Progenitor cell of endocrine pancreas (in vitro differentiated cells): ENCODE measurements around the gene CACNA1B. TPM values are rescaled to one million over a fixed set of nuclear protein-coding genes. Genes with fewer than 3 reads are reported as not detected.

Experiments
- DNase-seq: peaks from one replicate; pipeline ENCODE4 v3.0.0; 2021; ENCODE audit warnings: low spot score; ENCODE audit not compliant: unreplicated experiment
- H3K27ac Mint-ChIP-seq: 2 replicates; pipeline ENCODE4 v1.8.0; 2021; ENCODE audit warnings: mild to moderate bottlenecking, moderate library complexity, mixed read lengths
- H3K27me3 Mint-ChIP-seq: 2 replicates; pipeline ENCODE4 v1.8.0; 2021; ENCODE audit warnings: mixed read lengths
- H3K36me3 Mint-ChIP-seq: 2 replicates; pipeline ENCODE4 v1.8.0; 2022; ENCODE audit warnings: mixed read lengths; ENCODE audit not compliant: insufficient read depth
- H3K4me1 Mint-ChIP-seq: 2 replicates; pipeline ENCODE4 v1.8.0; 2021; ENCODE audit warnings: low read depth, mixed read lengths
- H3K4me3 Mint-ChIP-seq: 2 replicates; pipeline ENCODE4 v1.8.0; 2021; ENCODE audit warnings: low read depth, mild to moderate bottlenecking, moderate library complexity, mixed read lengths
- H3K9me3 Mint-ChIP-seq: 2 replicates; pipeline ENCODE4 v1.8.0; 2021; ENCODE audit warnings: low read depth, mixed read lengths
- CTCF ChIP-seq: fragments of 200-600 bp; sonication (generic); IDR thresholded peaks from one replicate; pipeline ENCODE4 v1.5.0; 2021; ENCODE audit warnings: antibody characterized with exemption, mild to moderate bottlenecking; ENCODE audit not compliant: unreplicated experiment
- total RNA-seq: library from RNA; stranded (reverse); gene quantifications from 2 replicates; pipeline ENCODE4 v1.2.1, GENCODE V29; 2021

The CACNA1B gene
- total RNA-seq, 1 donor from 2014 or later, result 2.4 TPM

GRCh38 chr9:137975936-137976565 is 98.5 kb downstream of the CACNA1B start:
- no peaks in the 10 kb centered on the region for H3K9me3 Mint-ChIP-seq
- H3K27ac Mint-ChIP-seq, result no peak overlapping the region
- no peaks in the 10 kb centered on the region for H3K4me1 Mint-ChIP-seq
- H3K36me3 Mint-ChIP-seq, result no peaks in the 10 kb centered on the region
- H3K4me3 Mint-ChIP-seq, result no peak overlapping the region
- no peak for TF ChIP-seq CTCF
- H3K27me3 Mint-ChIP-seq, result no peaks in the 10 kb centered on the region
- DNase-seq, result no peak

GRCh38 chr9:137977571-137978261 is 100.1 kb downstream of the CACNA1B start:
- no peak for DNase-seq
- no peaks in the 10 kb centered on the region for H3K4me1 Mint-ChIP-seq
- no peak overlapping the region for H3K4me3 Mint-ChIP-seq
- H3K36me3 Mint-ChIP-seq, result no peaks in the 10 kb centered on the region
- no peaks in the 10 kb centered on the region for H3K9me3 Mint-ChIP-seq
- no peaks in the 10 kb centered on the region for H3K27me3 Mint-ChIP-seq
- TF ChIP-seq CTCF, result no peak
- H3K27ac Mint-ChIP-seq, result no peak overlapping the region

- no peaks in the 10 kb centered on the region for H3K36me3 Mint-ChIP-seq
- H3K27me3 Mint-ChIP-seq, result no peaks in the 10 kb centered on the region
- no peak for DNase-seq
- H3K4me3 Mint-ChIP-seq, result no peak overlapping the region
- H3K4me1 Mint-ChIP-seq, result no peaks in the 10 kb centered on the region
- no peak for TF ChIP-seq CTCF
- H3K27ac Mint-ChIP-seq, result no peak overlapping the region
- no peaks in the 10 kb centered on the region for H3K9me3 Mint-ChIP-seq
Observed at GRCh38 chr9:137978262-137978714, 100.7 kb downstream of the CACNA1B start.

- H3K9me3 Mint-ChIP-seq, result no peaks in the 10 kb centered on the region
- no peaks in the 10 kb centered on the region for H3K36me3 Mint-ChIP-seq
- no peaks in the 10 kb centered on the region for H3K4me1 Mint-ChIP-seq
- no peak overlapping the region for H3K4me3 Mint-ChIP-seq
- H3K27ac Mint-ChIP-seq, result no peak overlapping the region
- DNase-seq, result no peak
- no peaks in the 10 kb centered on the region for H3K27me3 Mint-ChIP-seq
- no peak for TF ChIP-seq CTCF
Observed at GRCh38 chr9:137982200-137982599, 104.6 kb downstream of the CACNA1B start.

- no peak for TF ChIP-seq CTCF
- no peak for DNase-seq
- no peaks in the 10 kb centered on the region for H3K9me3 Mint-ChIP-seq
- H3K36me3 Mint-ChIP-seq, result no peaks in the 10 kb centered on the region
- no peak overlapping the region for H3K4me3 Mint-ChIP-seq
- H3K27me3 Mint-ChIP-seq, result no peaks in the 10 kb centered on the region
- H3K27ac Mint-ChIP-seq, result no peak overlapping the region
- no peaks in the 10 kb centered on the region for H3K4me1 Mint-ChIP-seq
Observed at GRCh38 chr9:137984005-137984404, 106.4 kb downstream of the CACNA1B start.
